PC-3 (cell line): ENCODE data around the gene DSTN. TPM values are rescaled to one million over a fixed set of nuclear protein-coding genes. Genes with fewer than 3 reads are reported as not detected.

Experiments used
- ATAC-seq: fragments of 200-7000 bp; cut with Tn5 transposase; 2 replicates; pipeline ENCODE4 v1.9.1; 2020; ENCODE audit warnings: mild to moderate bottlenecking, moderate library complexity
- BruUV-seq: library from RNA; stranded (reverse); fragments of 400-500 nt; replicated peaks from 2 replicates; lab custom pipeline; 2021; lab: Mats Ljungman, UMichigan
- CTCF ChIA-PET: fragments of 300-600 bp; sonication (Branson Sonifier 250); formaldehyde crosslinking; loops from one replicate; lab custom pipeline; 2022; ENCODE audit warnings: antibody characterized with exemption; lab: Charles Lee
- POLR2A ChIA-PET: fragments of 300-600 bp; sonication (Branson Sonifier 250); formaldehyde crosslinking; loops from one replicate; lab custom pipeline; 2022; ENCODE audit warnings: antibody characterized with exemption; ENCODE audit not compliant: unreplicated experiment; lab: Charles Lee
- DNase-seq: peaks from one replicate; pipeline ENCODE4 v3.0.0-alpha.2; 2015
- H2AFZ ChIP-seq: fragments of 300-600 bp; sonication (generic); 2 replicates; pipeline ENCODE4 v1.6.0; 2016; ENCODE audit warnings: antibody characterized with exemption, low read length
- H3F3A ChIP-seq: fragments of 300-600 bp; sonication (generic); one replicate; pipeline ENCODE4 v1.6.0; 2017; ENCODE audit warnings: antibody characterized with exemption, low read length, control low read depth, mild to moderate bottlenecking; ENCODE audit not compliant: unreplicated experiment
- H3K27ac ChIP-seq: fragments of 300-600 bp; sonication (generic); 2 replicates; pipeline ENCODE4 v1.5.1; 2016; ENCODE audit warnings: mild to moderate bottlenecking, low read length
- H3K27me3 ChIP-seq: fragments of 300-600 bp; sonication (generic); 2 replicates; pipeline ENCODE4 v1.6.1; 2016; ENCODE audit warnings: low read length, mixed read lengths
- H3K36me3 ChIP-seq: fragments of 300-600 bp; sonication (generic); 2 replicates; pipeline ENCODE4 v1.6.1; 2016; ENCODE audit warnings: low read depth, mixed run types, low read length, mixed read lengths
- H3K4me1 ChIP-seq: fragments of 300-600 bp; sonication (generic); 2 replicates; pipeline ENCODE4 v1.5.1; 2016; ENCODE audit warnings: low read length; ENCODE audit not compliant: insufficient read depth
- H3K4me2 ChIP-seq: fragments of 300-600 bp; sonication (generic); 2 replicates; pipeline ENCODE4 v1.6.0; 2016; ENCODE audit warnings: low read length
- H3K4me3 ChIP-seq: fragments of 300-600 bp; sonication (generic); 2 replicates; pipeline ENCODE4 v1.5.1; 2016; ENCODE audit warnings: mild to moderate bottlenecking, low read length, mixed read lengths
- H3K79me2 ChIP-seq: fragments of 300-600 bp; sonication (generic); 2 replicates; pipeline ENCODE4 v1.6.1; 2017; ENCODE audit warnings: low read length, mixed read lengths
- H3K9ac ChIP-seq: fragments of 300-600 bp; sonication (generic); 2 replicates; pipeline ENCODE4 v1.6.0; 2016; ENCODE audit warnings: mild to moderate bottlenecking, low read length
- H3K9me2 ChIP-seq: fragments of 300-600 bp; sonication (generic); replicated peaks from 2 replicates; pipeline ENCODE4 v1.6.1; 2016; ENCODE audit warnings: mixed run types, low read length, mixed read lengths
- H3K9me3 ChIP-seq: fragments of 300-600 bp; sonication (generic); 2 replicates; pipeline ENCODE4 v1.6.1; 2016; ENCODE audit warnings: low read length, mixed read lengths
- H4K20me1 ChIP-seq: fragments of 300-600 bp; sonication (generic); 2 replicates; pipeline ENCODE4 v1.6.1; 2016; ENCODE audit warnings: low read length, mixed read lengths
- EZH2 ChIP-seq: fragments of 300-600 bp; sonication (generic); IDR thresholded peaks from one replicate; pipeline ENCODE4 v1.6.1; 2017; ENCODE audit warnings: antibody characterized with exemption, mild to moderate bottlenecking, low read length; ENCODE audit not compliant: unreplicated experiment
- EZH2phosphoT487 ChIP-seq: fragments of 300-600 bp; sonication (generic); IDR thresholded peaks from 2 replicates; pipeline ENCODE4 v1.6.1; 2018; ENCODE audit warnings: mild to moderate bottlenecking, antibody characterized with exemption, low read length, borderline replicate concordance
- intact Hi-C: fragments of 100-400 bp; cut with micrococcal nuclease; formaldehyde crosslinking; loops from 2 replicates; pipeline ENCODE4 v1.9.0; 2023
- total RNA-seq: library from RNA; depleted of rRNA; stranded (reverse); fragments of >200 nt; gene quantifications from 2 replicates; pipeline ENCODE4 v1.2.3, GENCODE V29; 2014
- TF ChIP-seq, protein P1 (sequence below): fragments of 300-600 bp; sonication (generic); conservative IDR thresholded peaks from 2 replicates; pipeline ENCODE4 v1.5.1; 2017; ENCODE audit warnings: antibody characterized with exemption, low read depth, mild to moderate bottlenecking, low read length

Gene DSTN
- total RNA-seq, 1 experiment from 2014 or later: 182 TPM

DNA sequence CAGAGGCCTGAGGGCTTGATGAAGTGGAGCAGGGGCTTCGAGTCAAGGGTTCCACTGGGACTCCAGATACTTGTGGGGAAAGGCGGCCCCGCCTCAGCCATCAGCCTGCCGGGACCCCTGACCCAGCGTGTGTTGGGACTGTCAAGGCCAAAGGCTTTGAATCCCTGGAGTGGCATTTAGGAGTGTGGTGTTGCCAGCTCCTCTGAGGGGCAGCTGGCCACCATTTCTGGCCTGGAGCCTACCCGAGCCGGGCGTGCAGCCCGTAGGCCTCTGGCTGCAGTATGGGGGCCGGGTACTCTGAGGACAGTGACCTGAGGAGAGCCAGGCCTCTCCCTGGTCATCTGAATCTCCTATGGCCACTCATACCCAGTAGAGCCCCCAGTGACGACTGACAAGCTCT, 72.1 kb downstream of the DSTN start:
- ATAC-seq (no peak), DNase-seq (no peak)
- Histone ChIP-seq H3K9ac (no peak overlapping the region), H3F3A (peaks cover 3% of the 10 kb centered on the region), H3K27me3 (no peaks in the 10 kb centered on the region), H3K9me2 (no peaks in the 10 kb centered on the region), H3K79me2 (peaks cover 54% of the 10 kb centered on the region), H3K4me3 (no peak overlapping the region), H2AFZ (no peak overlapping the region), H4K20me1 (peaks cover 20% of the 10 kb centered on the region; the same call in 1 of the 2 replicates), H3K36me3 (peaks cover 32% of the 10 kb centered on the region; the same call in 1 of the 2 replicates), H3K27ac (no peak overlapping the region), H3K9me3 (no peaks in the 10 kb centered on the region), H3K4me2 (no peak overlapping the region), H3K4me1 (no peaks in the 10 kb centered on the region)
- BruUV-seq: no TSS peak
- ChIA-PET POLR2A (no interaction called here), CTCF (no interaction called here)
- TF ChIP-seq EZH2: no peak
- TF ChIP-seq, protein P1, sequence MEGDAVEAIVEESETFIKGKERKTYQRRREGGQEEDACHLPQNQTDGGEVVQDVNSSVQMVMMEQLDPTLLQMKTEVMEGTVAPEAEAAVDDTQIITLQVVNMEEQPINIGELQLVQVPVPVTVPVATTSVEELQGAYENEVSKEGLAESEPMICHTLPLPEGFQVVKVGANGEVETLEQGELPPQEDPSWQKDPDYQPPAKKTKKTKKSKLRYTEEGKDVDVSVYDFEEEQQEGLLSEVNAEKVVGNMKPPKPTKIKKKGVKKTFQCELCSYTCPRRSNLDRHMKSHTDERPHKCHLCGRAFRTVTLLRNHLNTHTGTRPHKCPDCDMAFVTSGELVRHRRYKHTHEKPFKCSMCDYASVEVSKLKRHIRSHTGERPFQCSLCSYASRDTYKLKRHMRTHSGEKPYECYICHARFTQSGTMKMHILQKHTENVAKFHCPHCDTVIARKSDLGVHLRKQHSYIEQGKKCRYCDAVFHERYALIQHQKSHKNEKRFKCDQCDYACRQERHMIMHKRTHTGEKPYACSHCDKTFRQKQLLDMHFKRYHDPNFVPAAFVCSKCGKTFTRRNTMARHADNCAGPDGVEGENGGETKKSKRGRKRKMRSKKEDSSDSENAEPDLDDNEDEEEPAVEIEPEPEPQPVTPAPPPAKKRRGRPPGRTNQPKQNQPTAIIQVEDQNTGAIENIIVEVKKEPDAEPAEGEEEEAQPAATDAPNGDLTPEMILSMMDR: no peak
- TF ChIP-seq EZH2phosphoT487: no peak
- intact Hi-C loops: no loop called here

DNA sequence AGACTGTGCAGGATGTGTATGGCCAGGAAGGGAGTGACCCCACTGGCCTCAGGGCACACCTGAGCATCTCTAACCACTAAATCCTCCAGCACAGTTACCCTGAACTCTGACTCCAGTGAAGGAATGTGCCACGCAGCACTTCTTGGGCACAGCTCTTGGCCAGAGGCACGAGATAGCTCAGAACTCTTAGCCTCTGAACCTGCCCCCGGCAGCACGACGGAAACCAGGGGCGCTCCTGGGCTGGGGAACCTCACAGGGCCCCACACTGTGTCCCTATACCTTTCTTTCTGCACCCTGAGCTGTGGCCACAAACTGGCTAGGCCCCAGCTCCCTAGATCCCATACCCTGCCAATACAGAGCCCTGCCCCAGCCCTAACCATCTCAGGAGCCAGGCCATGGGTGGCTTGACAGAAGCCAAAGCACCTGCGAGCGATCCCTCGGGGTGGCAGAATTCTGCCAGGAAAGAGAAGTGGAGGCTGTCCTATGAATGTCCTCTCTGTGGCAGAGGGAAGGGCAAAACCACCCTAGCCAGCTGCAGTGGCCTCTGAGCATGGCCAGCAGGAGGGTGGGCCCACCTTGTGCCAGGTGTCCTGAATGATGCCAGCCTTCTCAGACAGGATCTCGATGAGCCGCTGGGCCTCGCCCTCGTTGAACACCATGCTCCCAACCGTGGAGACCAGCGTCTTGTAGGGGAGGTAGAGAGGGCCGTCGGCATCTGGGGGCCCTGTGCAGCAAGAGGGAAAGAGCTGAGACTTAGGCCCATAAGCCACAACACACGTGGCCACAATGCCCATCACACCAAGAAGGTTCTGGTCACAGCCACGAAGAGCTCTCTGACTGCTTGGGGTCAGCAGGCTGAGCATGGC, 72.8 kb downstream of the DSTN start:
- no peaks in the 10 kb centered on the region for H3K27me3 ChIP-seq
- H3K79me2 ChIP-seq: peaks cover 61% of the 10 kb centered on the region
- POLR2A ChIA-PET: no interaction called here
- no peak overlapping the region for H3K27ac ChIP-seq
- H3K9me3 ChIP-seq: no peaks in the 10 kb centered on the region
- TF ChIP-seq EZH2phosphoT487 (no peak), EZH2 (no peak)
- TF ChIP-seq, protein P1: no peak
- H2AFZ ChIP-seq: no peak overlapping the region
- no peak overlapping the region for H3K4me3 ChIP-seq
- peaks cover 32% of the 10 kb centered on the region; the same call in 1 of the 2 replicates for H3K36me3 ChIP-seq
- no peak overlapping the region for H3K4me2 ChIP-seq
- CTCF ChIA-PET: no interaction called here
- H3K9ac ChIP-seq: no peak overlapping the region
- peaks cover 23% of the 10 kb centered on the region; the same call in 1 of the 2 replicates for H4K20me1 ChIP-seq
- intact Hi-C loops: no loop called here
- H3K4me1 ChIP-seq: no peaks in the 10 kb centered on the region
- no peaks in the 10 kb centered on the region for H3K9me2 ChIP-seq
- ATAC-seq (no peak), DNase-seq (no peak)
- BruUV-seq: no TSS peak
- H3F3A ChIP-seq: peaks cover 3% of the 10 kb centered on the region
